HG03575 (cell line): ENCODE data around the gene OXGR1.
"Not testable (repeated sequence)": the region's sequence is repeated elsewhere in the genome, so short reads cannot be mapped to it uniquely, and the experiment has no call there.

Source experiments
- ATAC-seq: cut with Tn5 transposase; IDR thresholded peaks from one replicate; pipeline ENCODE4 v1.9.1; 2021; ENCODE audit not compliant: unreplicated experiment, insufficient number of reproducible peaks, low FRiP score; ENCODE audit errors: extremely low read depth

The OXGR1 gene

GRCh38 chr13:96994017-96994857 lies at the start of gene OXGR1:
TSS of gene OXGR1 (minus strand) at chr13:96994476. CDS start at chr13:96987759, 6,717 bp downstream.
- ATAC-seq = no peak

GRCh38 chr13:97043302-97043701 lies 49.0 kb upstream of the OXGR1 start:
- no peak for ATAC-seq

GRCh38 chr13:97030705-97031452 lies 36.6 kb upstream of the OXGR1 start:
- ATAC-seq = no peak

DNA sequence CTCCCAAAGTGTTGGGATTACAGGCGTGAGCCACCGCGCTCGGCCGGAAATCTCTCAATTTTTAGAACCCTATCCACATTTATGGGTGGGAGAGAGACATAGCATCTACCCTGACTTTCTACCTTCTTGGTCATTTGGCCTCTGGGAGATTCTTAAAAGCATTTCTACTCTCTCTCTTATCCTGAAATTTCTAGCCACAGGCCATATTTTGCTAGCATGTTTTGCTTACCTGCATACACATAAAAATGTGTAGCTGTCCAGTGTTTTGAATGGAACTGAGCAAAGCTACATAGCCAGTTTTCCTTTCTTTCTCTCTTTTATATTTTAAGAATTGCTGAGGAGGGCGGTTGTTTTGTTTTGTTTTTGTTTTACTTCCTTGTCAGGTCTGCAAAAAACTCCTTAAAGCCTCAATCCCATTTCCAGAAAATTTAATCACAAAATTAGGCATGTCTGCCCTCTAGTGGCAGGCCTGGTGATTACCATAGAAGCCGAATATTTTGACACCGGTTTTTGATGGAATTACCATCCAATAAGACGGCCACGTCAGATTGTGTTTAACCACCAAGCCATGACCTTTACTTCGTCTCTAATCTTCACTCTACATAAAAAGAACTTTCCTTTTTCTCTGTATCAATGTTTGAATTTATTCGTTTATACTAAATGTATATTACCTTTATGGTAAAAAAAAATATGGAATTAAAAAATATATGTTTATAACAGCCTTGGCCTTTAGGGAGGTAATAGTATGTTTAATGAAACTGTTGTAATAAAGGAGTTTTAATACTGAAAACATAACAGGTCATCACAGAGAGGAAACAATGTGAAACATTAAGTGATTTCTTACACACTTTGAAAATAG lies 34.4 kb upstream of the OXGR1 start:
- ATAC-seq = no peak

DNA sequence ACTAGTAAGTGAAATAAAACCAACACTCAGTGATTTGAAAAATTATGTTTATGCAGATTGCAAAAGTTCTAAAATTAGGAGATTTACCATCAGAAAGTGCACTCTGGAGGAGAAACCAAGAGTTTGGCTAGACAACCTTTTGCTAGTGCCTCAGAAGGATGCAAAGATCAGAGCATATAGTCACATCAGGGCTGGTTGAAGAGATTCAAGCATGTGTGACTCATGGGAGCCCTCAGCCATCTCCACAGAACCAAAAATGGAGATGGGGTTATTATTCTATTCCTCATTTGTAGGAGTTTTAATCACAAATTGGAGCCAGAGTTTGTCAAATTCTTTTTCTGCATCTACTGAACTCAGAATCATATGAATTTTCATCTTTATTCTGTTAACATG lies 32.9 kb upstream of the OXGR1 start:
- no peak for ATAC-seq

DNA sequence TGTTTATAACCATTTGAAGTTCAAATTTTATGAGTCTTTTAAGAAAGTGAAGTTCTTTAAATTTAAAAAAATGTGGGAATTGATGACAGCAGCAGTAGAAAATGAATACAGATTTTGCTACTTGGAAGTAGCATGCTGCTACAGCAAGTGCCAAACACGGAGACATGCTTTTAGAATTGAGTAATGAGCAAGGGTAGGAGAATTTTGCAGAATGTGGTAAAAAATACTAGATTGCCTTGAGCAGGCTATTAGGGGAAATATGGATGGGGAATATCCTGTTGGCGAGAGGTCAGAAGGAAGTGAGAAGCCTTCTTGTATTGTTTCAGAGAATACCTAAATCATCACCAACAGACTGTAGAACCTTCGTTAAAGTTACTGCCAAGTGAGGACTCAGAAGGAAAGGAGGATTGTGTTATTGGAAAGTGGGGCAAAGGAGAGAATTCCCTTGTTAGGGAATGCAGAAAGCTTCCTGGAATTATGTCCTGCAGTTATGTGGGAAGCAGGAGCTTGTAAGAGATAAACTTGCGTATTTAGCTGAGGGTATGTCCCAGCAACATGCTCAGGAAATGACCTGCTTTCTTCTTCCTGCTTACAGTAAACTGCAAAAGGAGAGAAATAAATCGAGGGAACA lies 32.4 kb upstream of the OXGR1 start:
- no peak for ATAC-seq

DNA sequence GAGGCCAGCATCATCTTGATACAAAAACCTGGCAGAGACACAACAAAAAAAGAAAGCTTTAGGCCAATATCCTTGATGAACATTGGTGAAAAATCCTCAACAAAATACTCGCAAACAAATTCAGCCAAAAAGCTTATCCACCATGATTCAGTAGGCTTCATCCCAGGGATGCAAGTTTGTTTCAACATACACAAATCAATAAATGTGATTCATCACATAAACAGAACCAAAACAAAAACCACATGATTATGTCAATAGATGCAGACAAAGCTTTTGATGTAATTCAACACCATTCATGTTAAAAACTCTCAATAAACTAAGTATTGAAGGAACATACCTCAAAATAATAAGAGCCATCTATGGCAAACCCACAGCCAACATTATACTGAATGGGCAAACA lies 29.5 kb upstream of the OXGR1 start:
- not testable (repeated sequence) for ATAC-seq

DNA sequence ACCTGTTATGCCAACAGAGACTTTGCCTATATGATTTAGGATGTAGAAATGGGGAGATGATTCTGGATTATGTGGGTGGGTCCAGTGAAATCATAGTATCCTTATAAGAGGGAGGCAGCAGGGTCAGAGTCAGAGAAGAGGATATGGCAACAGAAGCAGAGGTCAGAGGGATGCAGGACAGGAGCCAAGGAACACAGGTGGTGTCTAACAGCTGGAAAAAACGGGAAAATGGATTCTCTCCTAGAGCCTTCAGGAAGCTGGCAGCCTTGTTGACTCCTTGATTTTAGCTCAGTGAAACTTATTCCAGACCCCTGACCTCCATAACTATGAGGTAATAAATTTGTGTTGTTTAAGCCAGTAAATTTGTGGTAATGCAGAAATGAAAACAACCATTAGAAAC lies 28.8 kb upstream of the OXGR1 start:
- no peak for ATAC-seq

DNA sequence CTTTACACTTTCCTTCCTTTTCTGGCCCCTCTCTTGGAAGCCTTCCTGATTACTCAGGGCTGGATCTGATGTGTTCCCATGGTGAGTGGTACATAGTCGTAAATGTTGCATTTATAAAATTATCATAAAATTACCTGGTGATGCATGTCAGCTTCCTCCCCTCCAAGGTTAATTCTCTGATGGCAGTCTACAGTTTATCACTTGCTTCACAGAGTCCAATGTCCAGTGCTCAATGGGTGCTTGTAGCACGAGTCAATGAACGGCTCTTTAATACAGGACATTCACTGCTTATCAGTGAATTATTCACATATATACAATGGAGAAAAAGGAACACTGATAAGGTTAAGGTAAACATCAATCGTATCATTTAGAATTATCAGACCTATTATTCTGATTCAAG lies 27.0 kb upstream of the OXGR1 start:
- no peak for ATAC-seq

DNA sequence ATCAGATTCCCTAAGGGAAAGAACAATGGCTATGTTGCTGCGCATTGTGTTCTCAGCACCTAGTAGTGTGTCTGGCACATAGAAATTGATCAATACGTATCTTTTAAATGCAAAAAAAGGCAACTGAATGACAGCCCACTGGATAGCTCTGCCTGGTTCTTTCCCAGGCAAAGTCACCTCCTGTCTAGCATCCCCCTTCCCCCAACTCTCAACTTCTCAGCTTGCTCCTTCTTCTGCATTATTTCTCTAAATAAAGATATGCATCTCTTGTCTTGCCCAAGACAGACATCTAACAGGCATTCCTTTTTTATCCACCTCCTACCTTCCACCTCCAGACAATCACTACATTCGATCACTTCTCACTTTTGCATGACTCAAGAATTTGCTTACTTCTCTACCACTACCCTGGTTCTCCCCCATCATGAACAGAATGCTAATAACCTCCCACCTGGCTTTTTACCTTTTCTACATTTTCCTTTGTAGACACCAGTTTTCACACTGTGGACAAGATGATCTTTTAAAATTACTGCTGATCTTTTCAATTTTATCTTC lies 26.5 kb upstream of the OXGR1 start:
- no peak for ATAC-seq

- ATAC-seq = no peak
Observed at GRCh38 chr13:97020194-97020593, 25.9 kb upstream of the OXGR1 start.

DNA sequence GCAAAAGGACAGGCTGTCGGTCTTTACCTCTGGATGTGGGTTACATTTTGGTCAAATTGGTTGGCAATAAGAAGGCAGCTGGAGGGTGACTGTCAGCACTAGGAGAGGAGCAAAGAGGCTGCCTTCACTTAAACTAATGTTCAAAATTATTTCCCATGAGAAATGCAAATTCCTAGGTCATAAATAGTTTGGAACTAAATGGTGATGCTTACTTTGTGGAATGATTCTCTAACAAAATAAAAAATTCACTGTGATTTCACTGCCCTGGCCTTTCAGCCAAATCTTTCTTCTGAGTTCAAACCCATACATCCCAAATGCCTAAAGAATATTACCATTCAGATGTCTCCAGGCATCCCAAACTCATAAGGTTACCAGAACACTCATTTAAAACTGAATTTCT lies 25.0 kb upstream of the OXGR1 start:
- no peak for ATAC-seq

GRCh38 chr13:97018029-97018819 lies 23.9 kb upstream of the OXGR1 start:
- peak; percentile 85 for ATAC-seq

- no peak for ATAC-seq
Observed at GRCh38 chr13:97017322-97017721, 23.0 kb upstream of the OXGR1 start.

GRCh38 chr13:97015661-97016350 lies 21.5 kb upstream of the OXGR1 start:
- no peak for ATAC-seq

DNA sequence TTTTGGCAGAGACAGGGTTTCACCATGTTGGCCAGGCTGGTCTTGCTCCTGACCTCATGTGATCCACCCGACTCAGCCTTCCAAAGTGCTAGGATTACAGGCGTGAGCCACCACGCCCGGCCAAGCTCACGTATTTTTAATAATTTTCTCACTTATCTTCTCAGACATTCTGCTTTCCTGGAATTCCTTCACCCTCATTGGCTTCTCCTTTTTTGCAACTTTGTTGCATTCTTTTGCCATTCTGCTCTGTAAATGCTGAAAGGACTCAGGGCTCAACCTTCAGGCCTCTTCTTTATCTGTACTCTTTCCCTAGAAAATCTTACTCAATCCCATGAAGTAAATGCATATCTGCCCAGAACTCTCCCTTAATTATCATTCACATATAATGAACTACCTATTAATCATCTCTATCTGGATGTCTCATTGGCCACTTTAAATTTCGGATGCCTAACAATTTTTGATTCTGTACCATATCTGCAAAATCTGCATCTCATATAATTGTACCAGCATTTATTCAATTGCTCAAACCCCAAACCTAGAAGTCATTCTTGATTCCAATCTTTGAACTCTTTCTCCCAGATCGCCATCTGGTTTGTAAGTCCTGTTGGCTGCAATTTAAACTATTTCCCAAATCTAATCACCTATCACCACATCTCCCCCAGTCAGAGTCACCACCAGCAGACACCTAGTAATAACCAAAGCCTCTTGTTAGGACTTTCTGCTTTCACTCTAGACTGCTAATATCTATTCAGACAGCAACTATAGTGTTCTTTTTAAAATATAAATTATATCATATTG lies 18.2 kb upstream of the OXGR1 start:
- ATAC-seq = no peak
